Mesodermal cell (in vitro differentiated cells): Measurements from ENCODE around the gene SOWAHA.
A peak's percentile ranks its signal among the peaks of the same experiment; 100 is the strongest.

Experiments used
- H3K27ac ChIP-seq: 2 replicates; pipeline ENCODE4 v1.7.0; 2013; ENCODE audit warnings: mild to moderate bottlenecking, low read depth, low read length, moderate library complexity; ENCODE audit not compliant: severe bottlenecking
- H3K36me3 ChIP-seq: 2 replicates; pipeline ENCODE4 v1.7.1; 2013; ENCODE audit warnings: mild to moderate bottlenecking, low read length, moderate library complexity; ENCODE audit not compliant: control insufficient read depth, insufficient read depth
- H3K4me1 ChIP-seq: one replicate; pipeline ENCODE4 v1.7.1; 2013; ENCODE audit warnings: mild to moderate bottlenecking, low read length; ENCODE audit not compliant: insufficient read depth, control insufficient read depth, poor library complexity, severe bottlenecking
- H3K4me3 ChIP-seq: 2 replicates; pipeline ENCODE4 v1.7.0; 2013; ENCODE audit warnings: low read length, control low read depth, mild to moderate bottlenecking; ENCODE audit not compliant: insufficient read depth, poor library complexity, severe bottlenecking; ENCODE audit errors: extremely low read depth
- H3K9me3 ChIP-seq: 2 replicates; pipeline ENCODE4 v1.7.1; 2013; ENCODE audit warnings: mild to moderate bottlenecking, low read length, moderate library complexity; ENCODE audit not compliant: control insufficient read depth
- WGBS, 2 experiments: methylation state at CpG; one replicate each; pipeline ENCODE4 v1.1.5; 2013; ENCODE audit warnings: missing lambda C conversion rate in 2 of 2; ENCODE audit not compliant: insufficient coverage in 2 of 2; 5-methylcytosine and 5-hydroxymethylcytosine counted together

SOWAHA gene

GRCh38 chr5:132808866-132809265 is 4.2 kb upstream of the SOWAHA start:
- Histone ChIP-seq H3K27ac (no peak overlapping the region), H3K36me3 (no peaks in the 10 kb centered on the region), H3K4me1 (no peaks in the 10 kb centered on the region), H3K9me3 (no peaks in the 10 kb centered on the region), H3K4me3 (no peak overlapping the region)
- 48 to 85% methylated on average over 2 to 3 of the region's 3 CpGs for WGBS, 2 experiments

- H3K4me3 ChIP-seq, result no peak overlapping the region
- no peaks in the 10 kb centered on the region for H3K9me3 ChIP-seq
- no peaks in the 10 kb centered on the region for H3K36me3 ChIP-seq
- no peaks in the 10 kb centered on the region for H3K4me1 ChIP-seq
- no peak overlapping the region for H3K27ac ChIP-seq
- 84 to 90% methylated on average over 3 to 4 of the region's 5 CpGs for WGBS, 2 experiments
Observed at GRCh38 chr5:132810605-132811004, 2.5 kb upstream of the SOWAHA start.

GRCh38 chr5:132812123-132812765 is 858 bp upstream of the SOWAHA start:
- H3K27ac ChIP-seq, result no peak overlapping the region
- H3K4me1 ChIP-seq, result no peaks in the 10 kb centered on the region
- no peak overlapping the region for H3K4me3 ChIP-seq
- 52 to 58% methylated on average over 7 to 8 of the region's 18 CpGs for WGBS, 2 experiments
- H3K9me3 ChIP-seq, result no peaks in the 10 kb centered on the region
- H3K36me3 ChIP-seq, result no peaks in the 10 kb centered on the region

- Histone ChIP-seq H3K4me1 (no peaks in the 10 kb centered on the region), H3K27ac (no peak overlapping the region), H3K36me3 (no peaks in the 10 kb centered on the region), H3K9me3 (no peaks in the 10 kb centered on the region), H3K4me3 (peak overlapping the region; percentile 10)
- WGBS, 2 experiments, result 5% methylated on average over 87 to 103 of the region's 110 CpGs
Observed at GRCh38 chr5:132813599-132814502, 749 bp downstream of the SOWAHA start.

GRCh38 chr5:132814503-132815294 is 1.6 kb downstream of the SOWAHA start:
- H3K9me3 ChIP-seq, result no peaks in the 10 kb centered on the region

GRCh38 chr5:132815454-132815853 is 2.4 kb downstream of the SOWAHA start:
- H3K27ac ChIP-seq, result no peak overlapping the region
- H3K9me3 ChIP-seq, result no peaks in the 10 kb centered on the region
- H3K4me3 ChIP-seq, result no peak overlapping the region
- no peaks in the 10 kb centered on the region for H3K36me3 ChIP-seq
- H3K4me1 ChIP-seq, result no peaks in the 10 kb centered on the region
- no CpG with 5 or more reads among the region's 1 CpG for WGBS, 2 experiments

More at GRCh38 chr5:132814503-132815294, 1.6 kb downstream of the SOWAHA start:
- Histone ChIP-seq H3K4me3 (no peak overlapping the region), H3K4me1 (no peaks in the 10 kb centered on the region), H3K36me3 (no peaks in the 10 kb centered on the region), H3K27ac (no peak overlapping the region)
- 70 to 75% methylated on average over 76 of the region's 81 CpGs for whole genome bisulfite sequencing, 2 experiments

- no peak overlapping the region for H3K27ac ChIP-seq
- no peak overlapping the region for H3K4me3 ChIP-seq
- H3K4me1 ChIP-seq, result no peaks in the 10 kb centered on the region
- H3K36me3 ChIP-seq, result no peaks in the 10 kb centered on the region
- WGBS, 2 experiments, result 75 to 100% methylated on average over 1 of the region's 2 CpGs
- H3K9me3 ChIP-seq, result no peaks in the 10 kb centered on the region
Observed at GRCh38 chr5:132816083-132816482, 3.0 kb downstream of the SOWAHA start.

- H3K4me3 ChIP-seq, result no peak overlapping the region
- no peak overlapping the region for H3K27ac ChIP-seq
- H3K36me3 ChIP-seq, result no peaks in the 10 kb centered on the region
- no peaks in the 10 kb centered on the region for H3K9me3 ChIP-seq
- H3K4me1 ChIP-seq, result no peaks in the 10 kb centered on the region
Observed at GRCh38 chr5:132816554-132816953, 3.5 kb downstream of the SOWAHA start.

GRCh38 chr5:132817011-132817410 is 3.9 kb downstream of the SOWAHA start:
- H3K27ac ChIP-seq, result no peak overlapping the region
- no peaks in the 10 kb centered on the region for H3K4me1 ChIP-seq
- H3K9me3 ChIP-seq, result no peaks in the 10 kb centered on the region
- WGBS, 2 experiments, result no CpG with 5 or more reads among the region's 1 CpG
- H3K4me3 ChIP-seq, result no peak overlapping the region
- H3K36me3 ChIP-seq, result no peaks in the 10 kb centered on the region

GRCh38 chr5:132819468-132819867 is 6.4 kb downstream of the SOWAHA start:
- no peaks in the 10 kb centered on the region for H3K36me3 ChIP-seq
- H3K4me3 ChIP-seq, result no peak overlapping the region
- H3K9me3 ChIP-seq, result no peaks in the 10 kb centered on the region
- H3K27ac ChIP-seq, result no peak overlapping the region
- H3K4me1 ChIP-seq, result peaks cover 7% of the 10 kb centered on the region
- 92 to 95% methylated on average over 19 to 26 of the region's 26 CpGs for WGBS, 2 experiments
